ENCODE data around the gene SPATA7.

The SPATA7 gene

GRCh38 chr14:88385212-88386101, at the start of gene SPATA7:
TSS of gene SPATA7 (plus strand) at chr14:88385657. CDS start at chr14:88385819, 162 bp downstream.
- peak; percentile 89 for DNase-seq (ENCODE audit: low spot score)
- in situ Hi-C loops (cut with MboI; ENCODE audit: low sequenced_read_pairs, unreplicated experiment): no loop called here
- TF ChIP-seq CTCF (IDR thresholded peaks at IDR 0.05; ENCODE audit: borderline replicate concordance, control extremely low read depth, extremely low read depth, insufficient read depth, missing control alignments): no peak

GRCh38 chr14:88340357-88340756, 45.1 kb upstream of the SPATA7 start:
- in situ Hi-C loops (cut with MboI; ENCODE audit: low sequenced_read_pairs, unreplicated experiment): no loop called here
- DNase-seq (ENCODE audit: low spot score): no peak
- no peak for TF ChIP-seq CTCF (IDR thresholded peaks at IDR 0.05; ENCODE audit: borderline replicate concordance, control extremely low read depth, extremely low read depth, insufficient read depth, missing control alignments)

GRCh38 chr14:88342980-88343379, 42.5 kb upstream of the SPATA7 start:
- TF ChIP-seq CTCF (IDR thresholded peaks at IDR 0.05; ENCODE audit: borderline replicate concordance, control extremely low read depth, extremely low read depth, insufficient read depth, missing control alignments): no peak
- no peak for DNase-seq (ENCODE audit: low spot score)
- in situ Hi-C loops (cut with MboI; ENCODE audit: low sequenced_read_pairs, unreplicated experiment): no loop called here

- no peak for DNase-seq (ENCODE audit: low spot score)
- in situ Hi-C loops (cut with MboI; ENCODE audit: low sequenced_read_pairs, unreplicated experiment): no loop called here
- no peak for TF ChIP-seq CTCF (IDR thresholded peaks at IDR 0.05; ENCODE audit: borderline replicate concordance, control extremely low read depth, extremely low read depth, insufficient read depth, missing control alignments)
These were observed 39.3 kb upstream of the SPATA7 start for GRCh38 chr14:88346048-88346639.

GRCh38 chr14:88348546-88348945, 36.9 kb upstream of the SPATA7 start:
- in situ Hi-C loops (cut with MboI; ENCODE audit: low sequenced_read_pairs, unreplicated experiment): no loop called here
- no peak for TF ChIP-seq CTCF (IDR thresholded peaks at IDR 0.05; ENCODE audit: borderline replicate concordance, control extremely low read depth, extremely low read depth, insufficient read depth, missing control alignments)
- no peak for DNase-seq (ENCODE audit: low spot score)

GRCh38 chr14:88351966-88352691, 33.3 kb upstream of the SPATA7 start:
- no peak for DNase-seq (ENCODE audit: low spot score)
- TF ChIP-seq CTCF (IDR thresholded peaks at IDR 0.05; ENCODE audit: borderline replicate concordance, control extremely low read depth, extremely low read depth, insufficient read depth, missing control alignments): no peak
- in situ Hi-C loops (cut with MboI; ENCODE audit: low sequenced_read_pairs, unreplicated experiment): no loop called here

All from GM13976 (cell line).